Activated gamma-delta T cell treated with anti-CD3 and anti-CD28 coated beads, Interleukin-2, amount 50 U/mL, for 16 hours (primary cell): ENCODE measurements around the gene EFCAB11.
A peak's percentile ranks its signal among the peaks of the same experiment; 100 is the strongest.

ENCODE experiments used
- DNase-seq: peaks from one replicate; pipeline ENCODE4 v3.0.0-alpha.2; 2020; ENCODE audit warnings: low read depth

Gene EFCAB11

GRCh38 chr14:89813617-89814031 is 140.9 kb downstream of the EFCAB11 start:
- no peak for DNase-seq

DNA sequence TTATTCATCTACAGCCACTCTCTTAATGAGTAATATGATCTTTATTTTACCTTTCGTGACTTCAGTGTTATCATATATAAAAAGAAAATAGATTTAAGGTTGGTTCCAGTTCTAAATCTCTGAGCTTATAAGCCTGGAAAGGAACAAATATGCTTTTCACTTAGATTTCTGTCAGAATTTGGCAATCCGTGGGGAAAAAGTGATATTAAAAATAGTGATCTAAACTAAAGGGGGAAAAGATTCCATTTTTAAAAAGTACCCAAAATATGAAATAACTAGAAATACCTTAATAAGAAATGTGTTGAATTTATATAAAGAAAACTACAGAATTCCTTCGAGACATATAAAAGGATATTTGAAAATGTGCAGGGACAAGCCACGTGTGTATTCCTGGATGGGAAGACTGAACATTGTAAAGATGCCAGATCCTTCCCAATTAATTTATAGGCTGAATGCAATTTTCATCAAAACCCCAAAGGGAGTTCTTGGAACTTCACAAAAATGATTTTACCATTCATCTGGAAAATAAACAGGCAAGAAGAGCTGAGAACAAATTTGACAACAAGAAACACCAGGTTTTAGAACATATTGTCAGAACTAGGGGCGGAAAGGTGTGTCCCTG is 142.5 kb downstream of the EFCAB11 start:
- no peak for DNase-seq

GRCh38 chr14:89810101-89810500 is 144.4 kb downstream of the EFCAB11 start:
- DNase-seq = no peak

DNA sequence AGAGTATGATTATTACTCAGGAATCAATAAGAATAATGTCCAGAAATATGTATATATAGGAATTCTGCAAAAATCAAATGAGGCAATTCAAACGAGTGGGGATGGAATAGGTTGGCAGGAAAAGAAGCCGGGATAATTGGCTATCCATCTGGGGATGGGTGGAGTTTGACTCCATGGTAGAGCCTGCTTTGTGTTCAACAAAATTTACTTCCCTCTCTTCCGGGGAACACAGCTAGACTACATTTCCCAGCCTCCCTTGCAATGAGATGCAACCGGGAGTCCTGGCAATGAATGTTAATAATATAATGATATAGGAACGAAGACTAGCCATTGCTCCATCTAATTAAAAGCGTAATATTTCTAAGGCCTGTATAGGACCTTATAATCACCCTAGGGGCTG is 146.6 kb downstream of the EFCAB11 start:
- no peak for DNase-seq

GRCh38 chr14:89807151-89807550 is 147.4 kb downstream of the EFCAB11 start:
- DNase-seq = no peak

DNA sequence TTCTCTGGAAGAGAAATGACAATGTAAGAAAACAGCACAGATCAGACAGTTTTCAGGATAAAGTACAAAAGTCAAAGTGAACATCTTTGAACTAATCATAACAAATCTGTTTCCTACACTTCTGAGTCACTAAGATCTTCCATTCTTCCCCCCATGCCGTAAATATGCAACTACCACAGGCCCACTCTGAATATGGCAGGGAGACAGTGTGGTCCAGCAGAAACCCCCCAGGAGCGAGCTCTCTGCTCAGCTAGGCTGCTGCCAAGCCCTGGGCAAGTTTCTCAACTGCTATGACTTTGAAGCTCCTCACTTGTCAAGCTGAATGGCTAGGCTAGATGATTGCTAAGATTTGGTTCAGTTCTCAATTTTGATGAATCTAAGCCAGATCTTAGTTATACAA is 148.1 kb downstream of the EFCAB11 start:
- no peak for DNase-seq

DNA sequence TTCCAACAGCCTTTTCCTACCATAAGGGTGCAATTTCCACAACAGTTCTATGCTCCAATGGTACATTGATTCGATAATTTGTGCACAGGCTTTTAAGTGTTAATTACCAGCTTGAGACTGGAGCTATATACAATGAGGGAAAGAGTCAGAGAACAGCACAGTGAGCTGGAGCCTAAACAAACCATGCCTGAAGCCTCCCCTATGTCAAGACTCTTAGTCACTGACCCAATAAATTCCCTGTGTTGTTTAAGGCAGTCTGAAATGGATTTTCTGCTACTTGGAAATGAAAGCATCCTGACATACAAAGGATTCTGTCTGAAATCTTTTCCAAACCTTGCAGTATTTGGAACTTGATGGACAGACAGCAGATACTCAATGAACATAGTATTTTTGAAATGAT is 149.0 kb downstream of the EFCAB11 start:
- no peak for DNase-seq

DNA sequence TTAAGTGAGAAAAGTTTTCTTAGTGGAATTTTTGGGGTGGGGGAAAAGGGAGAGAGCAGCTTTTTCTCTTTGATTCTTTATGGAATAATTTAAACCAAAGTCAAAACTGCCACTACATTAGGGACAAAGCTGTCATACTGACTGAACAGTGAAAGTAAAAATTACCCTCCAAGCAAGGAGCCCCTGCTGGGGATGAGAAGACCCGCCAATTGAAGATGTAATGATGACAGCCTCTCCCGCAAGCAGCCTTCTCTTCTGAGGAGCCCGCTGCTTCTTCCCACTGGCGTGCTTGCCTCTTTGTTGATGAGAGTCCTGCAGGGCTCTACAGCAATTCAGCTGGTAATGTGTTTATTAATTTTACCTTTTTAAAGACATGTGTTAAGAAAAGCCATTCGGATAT is 151.0 kb downstream of the EFCAB11 start:
- DNase-seq = no peak

DNA sequence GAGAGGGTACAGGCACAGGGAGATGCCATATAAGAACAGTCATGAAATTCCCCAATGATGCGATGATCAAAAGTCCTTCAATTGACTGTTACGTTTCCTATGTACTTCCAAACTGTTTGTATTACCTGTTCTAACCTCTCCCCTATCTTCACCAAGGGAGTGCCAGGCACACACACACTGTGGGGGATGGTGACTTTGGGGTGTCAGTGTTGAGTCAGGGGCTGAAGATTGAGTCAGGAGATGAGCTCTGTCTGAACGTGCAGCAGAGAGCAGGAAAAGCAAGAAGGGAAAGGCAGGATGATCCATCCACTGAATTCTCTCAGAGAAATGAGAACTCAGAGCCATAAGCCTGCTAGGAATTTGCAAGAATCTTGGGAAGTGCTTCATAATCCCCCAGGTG is 153.4 kb downstream of the EFCAB11 start:
- no peak for DNase-seq

GRCh38 chr14:89798212-89798773 is 156.2 kb downstream of the EFCAB11 start:
- DNase-seq = no peak

DNA sequence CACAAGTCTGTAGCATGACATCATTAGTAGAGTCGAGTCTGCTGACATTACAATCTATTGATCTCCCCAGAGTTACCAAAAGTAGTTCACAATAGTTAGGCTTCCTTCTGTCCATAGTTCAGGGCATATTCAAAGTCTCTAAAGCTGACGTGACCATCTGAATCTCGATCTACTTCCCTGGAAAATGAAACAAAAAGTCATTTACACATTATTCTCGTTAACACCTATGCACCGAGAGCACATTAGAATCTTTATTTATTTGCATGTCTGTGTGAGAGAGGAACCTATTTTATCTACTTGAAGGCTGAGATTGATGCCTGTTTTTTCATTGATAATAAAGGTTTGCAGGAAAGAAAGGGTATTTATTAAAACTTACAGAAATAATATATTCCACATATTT is 157.4 kb downstream of the EFCAB11 start:
- no peak for DNase-seq

- no peak for DNase-seq
Measured at GRCh38 chr14:89794096-89794495, 160.4 kb downstream of the EFCAB11 start.

GRCh38 chr14:89793367-89793716 is 161.2 kb downstream of the EFCAB11 start:
- no peak for DNase-seq

GRCh38 chr14:89792489-89793366 is 161.8 kb downstream of the EFCAB11 start:
- no peak for DNase-seq

- no peak for DNase-seq
Measured at GRCh38 chr14:89787525-89787924, 167.0 kb downstream of the EFCAB11 start.

GRCh38 chr14:89781046-89781445 is 173.5 kb downstream of the EFCAB11 start:
- no peak for DNase-seq

GRCh38 chr14:89779707-89780106 is 174.8 kb downstream of the EFCAB11 start:
- no peak for DNase-seq

GRCh38 chr14:89775946-89776345 is 178.6 kb downstream of the EFCAB11 start:
- DNase-seq = no peak

DNA sequence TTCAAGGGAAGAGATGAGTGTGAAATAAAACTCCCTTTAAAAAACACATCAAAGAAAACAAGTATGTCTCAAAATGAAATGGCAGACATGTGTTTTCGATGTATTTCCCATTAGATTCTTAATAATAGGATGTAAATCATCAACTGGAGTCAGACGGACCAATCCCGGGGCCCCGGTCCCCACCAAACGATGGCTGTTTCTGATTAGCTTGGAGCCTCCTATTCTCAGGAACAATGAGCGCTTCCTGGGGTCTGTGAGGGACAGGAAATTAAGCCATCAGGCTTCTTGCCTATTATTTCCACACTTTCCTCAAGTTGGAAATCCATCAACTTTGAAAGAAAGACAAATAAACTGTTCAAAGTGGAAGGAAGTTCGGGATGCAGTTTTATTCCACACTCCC is 179.4 kb downstream of the EFCAB11 start:
- DNase-seq = no peak

- DNase-seq = peak; percentile 25
Measured at GRCh38 chr14:89773644-89774316, 180.8 kb downstream of the EFCAB11 start.

DNA sequence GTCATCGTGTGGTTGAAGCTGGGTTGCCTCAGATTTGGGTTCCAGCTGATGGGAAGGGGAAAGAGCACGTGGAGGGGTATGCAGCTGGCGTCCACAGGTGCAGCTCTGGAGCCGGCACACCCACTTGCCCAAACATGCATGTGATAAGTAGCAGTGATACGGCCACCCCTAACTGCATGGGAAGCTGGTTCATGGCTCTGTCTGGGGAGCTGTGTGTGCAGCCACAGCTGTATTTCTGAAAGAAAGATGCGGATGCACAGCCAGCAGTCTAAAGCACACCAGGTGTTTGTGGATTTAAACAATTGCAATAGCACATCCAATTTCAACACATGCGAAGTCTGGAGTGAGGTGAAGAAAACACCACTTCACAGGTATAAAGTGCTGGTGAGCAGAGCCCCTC is 181.4 kb downstream of the EFCAB11 start:
- DNase-seq = no peak

DNA sequence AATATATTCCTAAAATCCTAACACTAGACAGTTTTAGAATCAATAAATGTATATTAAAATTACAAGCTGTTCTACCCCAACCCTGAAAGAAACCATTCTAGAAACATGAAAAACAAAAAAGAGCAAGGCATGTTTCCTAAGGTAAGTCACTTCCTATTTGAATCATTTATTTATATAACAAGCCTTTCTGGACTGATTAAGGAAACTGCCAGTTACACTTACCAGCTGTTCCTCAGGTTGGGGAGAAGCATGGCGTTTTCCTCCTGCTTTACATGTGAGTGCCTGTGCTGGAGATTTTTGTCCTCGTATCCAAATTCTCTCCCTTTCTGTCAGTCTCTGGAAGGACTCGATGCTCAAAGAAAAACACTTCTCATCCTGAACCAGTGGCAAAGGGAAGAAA is 183.3 kb downstream of the EFCAB11 start:
- no peak for DNase-seq

DNA sequence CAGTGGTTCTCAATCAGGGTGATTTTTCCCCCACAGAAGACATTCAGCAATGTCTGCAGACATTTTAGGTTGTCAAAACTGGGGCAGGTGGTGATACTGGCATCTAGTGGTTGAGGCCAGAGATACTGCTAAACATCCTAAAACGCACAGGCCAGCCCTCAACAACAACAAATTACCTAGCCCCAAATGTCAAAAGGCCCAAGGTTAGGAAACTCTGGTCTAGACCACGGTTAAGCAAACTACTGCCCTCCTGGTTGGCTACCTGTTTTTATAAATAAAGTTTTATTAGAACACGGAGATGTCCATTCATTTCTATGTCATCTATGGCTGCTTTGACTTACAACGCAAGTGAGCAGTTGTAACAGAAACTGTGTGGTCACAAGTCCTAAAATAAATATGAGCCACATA is 186.7 kb downstream of the EFCAB11 start:
- DNase-seq = peak; percentile 52
